PC-3 (cell line): Measurements from ENCODE around the gene METTL1. TPM values are rescaled to one million over a fixed set of nuclear protein-coding genes. Genes with fewer than 3 reads are reported as not detected.

ENCODE experiments used
- ATAC-seq: fragments of 200-7000 bp; cut with Tn5 transposase; 2 replicates; pipeline ENCODE4 v1.9.1; 2020; ENCODE audit warnings: mild to moderate bottlenecking, moderate library complexity
- BruUV-seq: library from RNA; stranded (reverse); fragments of 400-500 nt; replicated peaks from 2 replicates; lab custom pipeline; 2021; lab: Mats Ljungman, UMichigan
- CTCF ChIA-PET: fragments of 300-600 bp; sonication (Branson Sonifier 250); formaldehyde crosslinking; loops from one replicate; lab custom pipeline; 2022; ENCODE audit warnings: antibody characterized with exemption; lab: Charles Lee
- POLR2A ChIA-PET: fragments of 300-600 bp; sonication (Branson Sonifier 250); formaldehyde crosslinking; loops from one replicate; lab custom pipeline; 2022; ENCODE audit warnings: antibody characterized with exemption; ENCODE audit not compliant: unreplicated experiment; lab: Charles Lee
- DNase-seq: peaks from one replicate; pipeline ENCODE4 v3.0.0-alpha.2; 2015
- H2AFZ ChIP-seq: fragments of 300-600 bp; sonication (generic); 2 replicates; pipeline ENCODE4 v1.6.0; 2016; ENCODE audit warnings: antibody characterized with exemption, low read length
- H3F3A ChIP-seq: fragments of 300-600 bp; sonication (generic); one replicate; pipeline ENCODE4 v1.6.0; 2017; ENCODE audit warnings: antibody characterized with exemption, low read length, control low read depth, mild to moderate bottlenecking; ENCODE audit not compliant: unreplicated experiment
- H3K27ac ChIP-seq: fragments of 300-600 bp; sonication (generic); 2 replicates; pipeline ENCODE4 v1.5.1; 2016; ENCODE audit warnings: mild to moderate bottlenecking, low read length
- H3K27me3 ChIP-seq: fragments of 300-600 bp; sonication (generic); 2 replicates; pipeline ENCODE4 v1.6.1; 2016; ENCODE audit warnings: low read length, mixed read lengths
- H3K36me3 ChIP-seq: fragments of 300-600 bp; sonication (generic); 2 replicates; pipeline ENCODE4 v1.6.1; 2016; ENCODE audit warnings: low read depth, mixed run types, low read length, mixed read lengths
- H3K4me1 ChIP-seq: fragments of 300-600 bp; sonication (generic); 2 replicates; pipeline ENCODE4 v1.5.1; 2016; ENCODE audit warnings: low read length; ENCODE audit not compliant: insufficient read depth
- H3K4me2 ChIP-seq: fragments of 300-600 bp; sonication (generic); 2 replicates; pipeline ENCODE4 v1.6.0; 2016; ENCODE audit warnings: low read length
- H3K4me3 ChIP-seq: fragments of 300-600 bp; sonication (generic); 2 replicates; pipeline ENCODE4 v1.5.1; 2016; ENCODE audit warnings: mild to moderate bottlenecking, low read length, mixed read lengths
- H3K79me2 ChIP-seq: fragments of 300-600 bp; sonication (generic); 2 replicates; pipeline ENCODE4 v1.6.1; 2017; ENCODE audit warnings: low read length, mixed read lengths
- H3K9ac ChIP-seq: fragments of 300-600 bp; sonication (generic); 2 replicates; pipeline ENCODE4 v1.6.0; 2016; ENCODE audit warnings: mild to moderate bottlenecking, low read length
- H3K9me2 ChIP-seq: fragments of 300-600 bp; sonication (generic); replicated peaks from 2 replicates; pipeline ENCODE4 v1.6.1; 2016; ENCODE audit warnings: mixed run types, low read length, mixed read lengths
- H3K9me3 ChIP-seq: fragments of 300-600 bp; sonication (generic); 2 replicates; pipeline ENCODE4 v1.6.1; 2016; ENCODE audit warnings: low read length, mixed read lengths
- H4K20me1 ChIP-seq: fragments of 300-600 bp; sonication (generic); 2 replicates; pipeline ENCODE4 v1.6.1; 2016; ENCODE audit warnings: low read length, mixed read lengths
- CTCF ChIP-seq: fragments of 300-600 bp; sonication (generic); conservative IDR thresholded peaks from 2 replicates; pipeline ENCODE4 v1.5.1; 2017; ENCODE audit warnings: antibody characterized with exemption, low read depth, mild to moderate bottlenecking, low read length
- EZH2 ChIP-seq: fragments of 300-600 bp; sonication (generic); IDR thresholded peaks from one replicate; pipeline ENCODE4 v1.6.1; 2017; ENCODE audit warnings: antibody characterized with exemption, mild to moderate bottlenecking, low read length; ENCODE audit not compliant: unreplicated experiment
- EZH2phosphoT487 ChIP-seq: fragments of 300-600 bp; sonication (generic); IDR thresholded peaks from 2 replicates; pipeline ENCODE4 v1.6.1; 2018; ENCODE audit warnings: mild to moderate bottlenecking, antibody characterized with exemption, low read length, borderline replicate concordance
- intact Hi-C: fragments of 100-400 bp; cut with micrococcal nuclease; formaldehyde crosslinking; loops from 2 replicates; pipeline ENCODE4 v1.9.0; 2023
- total RNA-seq: library from RNA; depleted of rRNA; stranded (reverse); fragments of >200 nt; gene quantifications from 2 replicates; pipeline ENCODE4 v1.2.3, GENCODE V29; 2014

The METTL1 gene
- total RNA-seq, 1 experiment from 2014 or later: 29.8 TPM

DNA sequence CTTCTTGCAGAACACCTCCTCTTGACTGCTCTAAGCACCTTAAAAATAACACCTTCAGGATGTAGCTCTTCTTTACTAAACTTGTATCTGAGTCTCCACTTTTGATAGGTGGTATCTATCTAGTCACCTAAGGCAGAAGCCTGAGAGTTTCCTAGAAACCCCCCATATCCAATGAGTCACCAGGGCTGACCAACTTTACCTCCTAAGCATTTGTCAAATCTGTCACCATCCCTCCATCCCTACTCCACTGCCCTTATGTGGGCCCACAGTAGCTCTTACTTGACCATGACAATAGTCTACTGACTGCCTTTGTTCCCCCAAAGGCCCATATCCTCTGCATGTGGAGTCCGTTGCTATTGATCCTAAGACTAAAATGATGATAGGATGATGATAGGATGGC, 30.7 kb upstream of the METTL1 start:
- no TSS peak for BruUV-seq
- no peaks in the 10 kb centered on the region for H3K4me1 ChIP-seq
- POLR2A ChIA-PET: interaction anchor here (0.5 kb wide), 1 partner anchor 42 kb away, joined by 9 read pairs; no protein-coding TSS in a partner anchor
- no peak overlapping the region for H3K9ac ChIP-seq
- H4K20me1 ChIP-seq: no peaks in the 10 kb centered on the region
- intact Hi-C loops: loop anchor here (1.0 kb wide), 1 partner anchor 103 kb away; no protein-coding TSS in a partner anchor
- peaks cover 2% of the 10 kb centered on the region; the same call in 1 of the 2 replicates for H3K36me3 ChIP-seq
- TF ChIP-seq EZH2phosphoT487 (no peak), EZH2 (no peak), CTCF (no peak)
- H3K79me2 ChIP-seq: no peaks in the 10 kb centered on the region
- no peak overlapping the region for H2AFZ ChIP-seq
- H3K4me2 ChIP-seq: no peak overlapping the region
- H3K9me2 ChIP-seq: no peaks in the 10 kb centered on the region
- no peaks in the 10 kb centered on the region for H3K27me3 ChIP-seq
- DNase-seq: no peak
- H3K4me3 ChIP-seq: no peak overlapping the region
- ATAC-seq: no peak
- CTCF ChIA-PET: no interaction called here
- H3K27ac ChIP-seq: no peak overlapping the region
- no peaks in the 10 kb centered on the region for H3F3A ChIP-seq
- no peaks in the 10 kb centered on the region for H3K9me3 ChIP-seq

DNA sequence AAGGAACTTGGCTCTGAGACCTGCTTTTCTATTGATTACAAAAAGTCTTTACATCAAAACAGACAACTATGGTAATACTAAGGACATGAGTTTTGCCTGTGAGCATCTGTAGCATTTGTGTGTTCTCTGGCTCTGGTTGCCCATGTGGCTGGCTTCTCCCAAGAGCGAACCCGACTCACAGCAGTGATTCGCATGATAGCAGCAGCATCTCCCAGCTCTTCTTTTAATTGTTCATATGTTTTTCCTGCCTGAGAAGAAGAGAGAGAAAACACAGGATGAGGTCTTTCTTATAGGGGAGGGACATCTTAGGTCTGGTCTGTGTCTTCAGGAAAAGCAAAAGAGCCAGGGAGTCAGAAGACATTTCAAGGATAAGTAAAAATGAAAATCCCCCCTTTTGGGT, 29.1 kb upstream of the METTL1 start:
- POLR2A ChIA-PET: no interaction called here
- no peak for ATAC-seq

More for the DNA sequence above, 29.1 kb upstream of the METTL1 start:
- no peak overlapping the region for H3K27ac ChIP-seq
- DNase-seq: no peak
- H3K9me2 ChIP-seq: no peaks in the 10 kb centered on the region
- H3K4me3 ChIP-seq: no peak overlapping the region
- intact Hi-C loops: no loop called here
- no peaks in the 10 kb centered on the region for H4K20me1 ChIP-seq
- H3K9ac ChIP-seq: no peak overlapping the region
- no peak overlapping the region for H2AFZ ChIP-seq
- no peak overlapping the region for H3K4me2 ChIP-seq
- BruUV-seq: no TSS peak
- H3K27me3 ChIP-seq: no peaks in the 10 kb centered on the region
- CTCF ChIA-PET: no interaction called here
- peaks cover 17% of the 10 kb centered on the region for H3K36me3 ChIP-seq
- no peaks in the 10 kb centered on the region for H3K9me3 ChIP-seq
- 0 out of 2 replicates have a peak, but pooled peaks cover 6% of the 10 kb centered on the region for H3K79me2 ChIP-seq
- no peaks in the 10 kb centered on the region for H3F3A ChIP-seq
- no peaks in the 10 kb centered on the region; the same call in 1 of the 2 replicates for H3K4me1 ChIP-seq
- TF ChIP-seq CTCF: no peak
- no peak for TF ChIP-seq EZH2phosphoT487
- TF ChIP-seq EZH2: no peak
